ENCODE measurements around the gene FAM221B.

FAM221B gene

DNA sequence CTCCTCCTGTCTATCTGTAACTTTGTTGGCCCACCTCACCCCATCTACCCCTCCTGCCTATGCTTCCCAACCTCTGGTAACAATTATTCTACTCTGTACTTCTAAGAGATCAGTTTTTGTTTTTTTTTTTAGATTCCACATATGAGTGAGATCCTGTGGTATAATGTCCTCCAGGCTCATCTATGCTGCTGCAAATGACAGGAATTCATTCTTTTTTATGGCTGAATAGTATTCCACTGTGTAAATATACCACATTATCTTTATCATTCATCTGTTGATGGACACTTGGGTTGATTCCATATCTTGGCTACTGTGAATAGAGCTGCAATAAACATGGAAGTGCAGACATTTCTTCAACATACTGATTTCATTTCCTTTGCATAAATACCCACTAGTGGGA, 45.1 kb downstream of the FAM221B start:
- TF ChIP-seq, protein P1, sequence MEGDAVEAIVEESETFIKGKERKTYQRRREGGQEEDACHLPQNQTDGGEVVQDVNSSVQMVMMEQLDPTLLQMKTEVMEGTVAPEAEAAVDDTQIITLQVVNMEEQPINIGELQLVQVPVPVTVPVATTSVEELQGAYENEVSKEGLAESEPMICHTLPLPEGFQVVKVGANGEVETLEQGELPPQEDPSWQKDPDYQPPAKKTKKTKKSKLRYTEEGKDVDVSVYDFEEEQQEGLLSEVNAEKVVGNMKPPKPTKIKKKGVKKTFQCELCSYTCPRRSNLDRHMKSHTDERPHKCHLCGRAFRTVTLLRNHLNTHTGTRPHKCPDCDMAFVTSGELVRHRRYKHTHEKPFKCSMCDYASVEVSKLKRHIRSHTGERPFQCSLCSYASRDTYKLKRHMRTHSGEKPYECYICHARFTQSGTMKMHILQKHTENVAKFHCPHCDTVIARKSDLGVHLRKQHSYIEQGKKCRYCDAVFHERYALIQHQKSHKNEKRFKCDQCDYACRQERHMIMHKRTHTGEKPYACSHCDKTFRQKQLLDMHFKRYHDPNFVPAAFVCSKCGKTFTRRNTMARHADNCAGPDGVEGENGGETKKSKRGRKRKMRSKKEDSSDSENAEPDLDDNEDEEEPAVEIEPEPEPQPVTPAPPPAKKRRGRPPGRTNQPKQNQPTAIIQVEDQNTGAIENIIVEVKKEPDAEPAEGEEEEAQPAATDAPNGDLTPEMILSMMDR (IDR thresholded peaks at IDR 0.05; ENCODE audit: control extremely low read depth, extremely low read depth, low read depth, missing control alignments), result no peak
- POLR2A ChIA-PET, result no interaction called here
- no peak for DNase-seq (ENCODE audit: extremely low spot score)
- CTCF ChIA-PET, result interaction anchor here (1.0 to 1.6 kb wide), 3 partner anchors 11 to 42 kb away, joined by 3 to 4 read pairs (median 3); no protein-coding TSS in a partner anchor

DNA sequence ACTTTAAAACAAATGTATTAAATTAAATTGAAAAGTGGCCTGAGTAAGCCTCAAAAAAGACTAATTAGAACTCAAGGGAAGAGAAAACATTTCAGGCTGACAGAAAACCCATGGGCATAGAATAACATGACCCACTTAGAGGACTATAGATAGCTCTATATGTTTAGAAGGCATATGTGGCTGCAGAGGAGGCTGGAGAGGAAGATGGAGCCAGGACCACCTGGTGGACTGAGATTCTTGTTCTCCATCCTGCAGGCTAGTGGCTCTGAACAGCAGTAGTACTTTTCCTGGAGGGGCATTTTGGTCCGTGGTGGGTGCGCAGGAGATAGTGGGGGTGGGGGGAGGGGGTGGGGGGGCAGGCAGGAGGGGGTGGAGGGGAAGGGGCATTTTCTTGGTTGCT, 47.5 kb downstream of the FAM221B start:
- ChIA-PET POLR2A (interaction anchor here (0.7 kb wide), 1 partner anchor 709 kb away, joined by 5 read pairs; no protein-coding TSS in a partner anchor), CTCF (interaction anchor here (0.9 to 4.0 kb wide), 3 partner anchors 8 to 45 kb away, joined by 3 to 33 read pairs (median 6); no protein-coding TSS in a partner anchor)
- TF ChIP-seq, protein P1 (IDR thresholded peaks at IDR 0.05; ENCODE audit: control extremely low read depth, extremely low read depth, low read depth, missing control alignments), result no peak
- DNase-seq (ENCODE audit: extremely low spot score), result no peak

DNA sequence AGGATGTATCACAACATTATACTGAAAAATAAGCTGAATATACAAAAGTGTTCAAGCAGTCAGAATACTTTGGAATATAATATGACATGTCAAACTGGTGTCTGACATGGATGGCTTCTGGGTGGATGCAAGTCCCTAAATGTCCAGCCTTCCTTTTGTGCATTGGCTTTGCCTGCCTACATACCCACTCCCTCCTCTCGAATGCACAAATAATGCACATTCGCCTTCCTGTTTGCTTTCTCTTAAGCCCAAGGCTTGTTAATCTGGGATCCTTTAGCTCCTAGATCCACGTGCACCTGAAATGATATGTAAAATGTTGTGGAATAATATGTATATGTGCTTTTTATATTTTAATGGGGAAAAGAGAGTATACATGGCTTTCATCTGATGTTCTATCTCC, 50.0 kb downstream of the FAM221B start:
- POLR2A ChIA-PET, result no interaction called here
- TF ChIP-seq, protein P1 (IDR thresholded peaks at IDR 0.05; ENCODE audit: control extremely low read depth, extremely low read depth, low read depth, missing control alignments), result no peak
- DNase-seq (ENCODE audit: extremely low spot score), result no peak
- CTCF ChIA-PET, result interaction anchor here (0.8 to 4.0 kb wide), 5 partner anchors 11 to 175 kb away, joined by 3 to 33 read pairs (median 4); no protein-coding TSS in a partner anchor

DNA sequence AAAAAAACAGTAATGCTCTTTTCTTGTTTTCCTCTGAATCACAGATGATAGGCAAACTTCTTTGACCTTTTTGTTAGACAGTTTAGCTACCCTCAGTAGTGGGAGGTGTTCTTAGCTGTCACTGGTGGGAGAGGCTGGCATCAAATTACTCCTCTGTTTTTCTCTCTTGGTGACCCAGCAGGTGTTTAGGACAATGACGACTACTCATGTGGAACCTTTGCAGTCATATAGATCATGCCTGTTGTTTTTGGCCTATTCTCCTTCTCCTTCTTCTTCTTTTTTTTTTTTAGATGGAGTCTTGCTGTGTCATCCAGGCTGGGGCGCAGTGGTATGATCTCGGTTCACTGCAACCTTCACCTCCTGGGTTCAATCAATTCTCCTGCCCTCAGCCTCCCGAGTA, 52.5 kb downstream of the FAM221B start:
- POLR2A ChIA-PET, result interaction anchor here (0.7 kb wide), 1 partner anchor 1060 kb away, joined by 3 read pairs; no protein-coding TSS in a partner anchor

DNA sequence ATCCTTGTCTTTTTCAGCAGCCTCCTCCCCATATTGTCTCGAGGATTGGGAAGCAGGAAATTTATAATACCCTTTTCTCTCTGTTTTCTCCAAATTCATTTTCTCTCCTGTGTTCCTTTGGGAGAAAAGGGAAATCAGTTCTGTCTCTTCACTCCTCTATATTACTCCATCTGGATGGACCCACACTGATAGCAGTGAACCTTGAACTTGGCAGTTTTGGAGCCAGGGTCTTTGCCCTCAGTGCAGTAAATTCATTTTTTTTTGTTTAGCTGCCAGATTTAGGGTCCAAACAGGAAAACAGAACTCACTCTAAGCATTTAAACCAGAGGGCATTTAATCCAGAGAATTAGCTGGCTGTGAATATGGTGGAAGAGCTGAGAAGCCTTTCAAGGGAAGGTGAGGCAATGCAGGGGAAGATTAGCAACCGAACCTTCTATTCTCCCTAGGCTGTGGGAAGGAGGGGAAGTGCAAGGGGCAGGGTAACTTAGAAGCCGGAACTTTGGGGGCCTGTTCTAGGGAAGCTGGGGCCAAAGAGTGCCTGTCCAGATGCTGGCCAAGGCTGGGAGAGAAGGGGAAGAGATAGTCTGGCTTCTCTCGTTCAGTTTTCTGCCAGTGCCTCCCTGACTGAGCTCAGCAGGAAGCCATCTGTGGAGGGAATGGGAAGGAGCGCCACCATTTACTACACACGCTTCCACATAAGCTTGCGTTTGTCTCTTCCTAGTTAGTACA, 53.5 kb downstream of the FAM221B start:
- ChIA-PET CTCF (interaction anchor here (0.9 to 7.8 kb wide), 8 partner anchors 9 to 78 kb away, joined by 3 to 45 read pairs (median 4); partner anchors contain the start of gene NPR2), POLR2A (no interaction called here)
- TF ChIP-seq, protein P1 (IDR thresholded peaks at IDR 0.05; ENCODE audit: control extremely low read depth, extremely low read depth, low read depth, missing control alignments), result no peak
- DNase-seq (ENCODE audit: extremely low spot score), result no peak

More for the DNA sequence above, 52.5 kb downstream of the FAM221B start:
- TF ChIP-seq, protein P1 (IDR thresholded peaks at IDR 0.05; ENCODE audit: control extremely low read depth, extremely low read depth, low read depth, missing control alignments), result no peak
- DNase-seq (ENCODE audit: extremely low spot score), result no peak
- CTCF ChIA-PET, result interaction anchor here (0.9 to 7.8 kb wide), 9 partner anchors 8 to 79 kb away, joined by 3 to 45 read pairs (median 4); partner anchors contain the start of genes GBA2, NPR2 and RGP1

DNA sequence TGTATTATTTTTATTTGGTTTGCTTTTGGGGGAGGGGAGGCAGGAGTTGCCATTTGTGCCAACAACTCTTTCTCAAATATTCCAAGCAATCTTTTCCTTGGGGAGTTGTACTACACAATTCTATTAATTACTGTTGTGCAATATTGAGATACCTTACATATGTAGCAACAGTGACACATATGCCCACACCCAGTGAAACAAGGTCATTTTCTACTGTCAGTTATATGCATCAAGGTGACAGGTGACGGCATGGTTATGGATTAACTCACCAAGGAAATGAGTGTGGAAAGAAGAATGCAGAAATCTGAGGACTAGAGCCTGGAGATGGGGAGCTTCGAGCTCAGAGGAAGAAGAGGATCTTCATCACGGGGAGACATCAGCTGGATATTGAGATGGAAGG, 56.6 kb downstream of the FAM221B start:
- CTCF ChIA-PET, result interaction anchor here (0.9 to 7.8 kb wide), 8 partner anchors 8 to 110 kb away, joined by 3 to 45 read pairs (median 6); partner anchors contain the start of genes CREB3, GBA2, MSMP and NPR2
- POLR2A ChIA-PET, result interaction anchor here (0.5 kb wide), 1 partner anchor 38 kb away, joined by 3 read pairs; no protein-coding TSS in a partner anchor
- no peak for DNase-seq (ENCODE audit: extremely low spot score)
- TF ChIP-seq, protein P1 (IDR thresholded peaks at IDR 0.05; ENCODE audit: control extremely low read depth, extremely low read depth, low read depth, missing control alignments), result no peak
